CD4-positive, alpha-beta T cell treated with Interleukin-12 subunit alpha and Interleukin-12 subunit beta, for 1 hour (primary cell): ENCODE measurements around the gene TRH.

ENCODE experiments used
- DNase-seq: peaks from one replicate; pipeline ENCODE4 v3.0.0-alpha.2; 2020

The TRH gene

DNA sequence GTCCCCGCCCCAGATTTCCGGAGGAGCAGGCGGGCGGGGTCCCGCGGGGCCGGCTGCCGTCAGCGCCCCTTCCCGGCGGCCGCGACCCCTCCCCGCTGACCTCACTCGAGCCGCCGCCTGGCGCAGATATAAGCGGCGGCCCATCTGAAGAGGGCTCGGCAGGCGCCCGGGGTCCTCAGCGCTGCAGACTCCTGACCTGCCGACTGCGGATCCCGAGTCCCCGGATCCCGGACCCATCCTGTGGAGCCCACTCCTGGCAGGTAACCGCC, at the start of gene TRH:
TRH (plus strand) TSS at position 157 of the 269 bp plus-strand sequence. CDS start 1,097 bp downstream, outside the sequence.
- no peak for DNase-seq

DNA sequence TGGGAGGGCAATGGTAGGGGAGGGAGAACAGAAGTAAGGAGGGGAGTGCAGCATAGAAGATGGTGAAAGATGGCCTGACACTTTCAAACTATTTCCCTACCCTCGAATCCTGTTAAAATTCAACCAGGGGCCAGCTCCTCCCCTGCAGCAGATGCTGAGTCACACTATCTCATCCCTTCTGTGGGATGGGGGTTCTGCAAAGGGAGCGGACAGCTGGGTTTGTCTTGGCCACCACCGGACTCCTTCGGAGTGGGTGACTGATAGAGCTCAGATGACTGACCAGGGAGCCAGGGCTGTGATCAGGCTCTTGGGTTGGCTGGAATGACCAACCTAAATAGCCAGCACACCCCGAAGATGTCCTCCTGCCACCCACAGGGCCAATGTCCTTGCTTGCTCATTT, 47.4 kb upstream of the TRH start:
- DNase-seq: no peak

- no peak for DNase-seq
Measured at GRCh38 chr3:129929383-129929782, 45.1 kb upstream of the TRH start.

DNA sequence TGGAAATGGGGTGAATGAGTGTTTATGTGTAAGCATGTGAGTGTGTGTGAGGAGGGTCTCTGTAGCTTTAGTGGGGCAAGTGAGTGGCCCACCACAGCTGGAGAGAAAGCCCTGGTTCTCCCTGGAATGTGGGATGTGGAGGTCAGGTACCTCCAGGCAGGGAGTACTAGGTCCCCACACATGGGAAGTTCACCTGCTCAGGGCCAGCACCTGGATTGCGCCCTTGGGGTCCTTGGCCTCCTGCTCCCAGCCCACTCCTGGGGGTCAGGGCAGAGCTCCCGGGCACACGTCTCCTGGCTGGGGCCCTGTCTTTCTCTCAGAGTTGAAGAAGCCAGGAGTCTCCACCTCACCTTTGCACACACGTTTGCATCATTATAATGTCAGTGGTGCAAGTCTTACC, 41.0 kb upstream of the TRH start:
- DNase-seq: no peak

DNA sequence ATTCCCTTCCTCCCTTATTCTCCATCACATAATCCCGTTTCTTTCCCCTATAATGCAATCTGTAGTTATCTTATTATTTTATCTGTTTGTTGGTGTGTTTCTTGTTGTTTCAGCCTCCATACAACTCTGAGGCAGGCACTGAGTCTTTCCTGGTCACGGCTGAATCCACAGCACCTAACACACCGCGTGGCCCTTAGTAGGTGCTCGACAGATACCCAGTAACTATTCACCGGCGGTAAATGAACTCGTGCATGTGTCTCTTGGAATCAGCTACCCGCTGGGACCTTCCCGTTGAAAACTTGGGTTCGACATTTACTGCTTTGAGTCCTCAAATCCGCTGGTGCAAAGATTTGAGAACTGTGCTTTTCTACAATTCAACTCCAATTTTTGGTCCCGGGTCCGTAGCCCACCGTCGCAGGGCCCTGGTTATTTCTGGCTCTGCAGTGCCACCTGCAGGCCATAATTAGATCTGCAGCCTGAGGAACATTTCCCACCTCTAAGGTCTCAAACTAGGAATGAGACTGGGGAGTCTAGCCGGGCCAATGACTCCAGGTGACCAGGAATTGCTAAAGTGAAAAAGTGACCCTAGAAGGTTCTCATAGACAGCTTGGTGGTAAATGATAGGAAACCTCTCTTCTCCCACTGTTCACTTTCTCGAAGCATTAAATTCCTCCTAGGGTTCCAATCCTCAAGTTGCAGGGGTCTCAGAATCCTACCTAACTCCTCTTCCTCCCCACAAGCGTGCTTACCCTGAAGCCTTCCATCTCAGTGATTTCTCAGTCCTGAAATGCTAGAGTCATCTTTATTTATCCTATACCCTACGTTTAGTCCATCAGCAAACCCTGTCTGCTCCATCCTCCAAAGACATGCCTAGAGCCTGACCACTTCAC, 40.0 kb upstream of the TRH start:
- DNase-seq: peak; percentile 37

DNA sequence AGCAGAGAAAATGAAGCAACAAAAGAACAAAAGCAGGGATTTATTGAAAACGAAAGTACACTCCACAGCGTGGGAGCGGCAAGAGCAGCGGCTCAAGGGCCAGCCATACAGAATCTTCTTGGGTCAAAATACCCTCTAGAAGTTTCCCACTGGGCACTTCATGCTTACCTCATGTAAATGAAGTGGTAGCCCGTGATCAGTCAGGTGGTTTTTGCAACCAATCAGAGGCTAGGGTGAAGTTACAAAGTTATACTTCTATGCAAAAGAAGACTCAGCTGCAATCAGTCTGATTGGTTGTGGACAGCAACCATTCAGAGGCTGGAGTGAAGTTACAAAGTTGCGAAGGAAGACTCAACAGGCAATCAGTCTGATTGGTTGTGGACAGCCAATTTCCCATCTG, 37.8 kb upstream of the TRH start:
- peak; percentile 58 for DNase-seq

DNA sequence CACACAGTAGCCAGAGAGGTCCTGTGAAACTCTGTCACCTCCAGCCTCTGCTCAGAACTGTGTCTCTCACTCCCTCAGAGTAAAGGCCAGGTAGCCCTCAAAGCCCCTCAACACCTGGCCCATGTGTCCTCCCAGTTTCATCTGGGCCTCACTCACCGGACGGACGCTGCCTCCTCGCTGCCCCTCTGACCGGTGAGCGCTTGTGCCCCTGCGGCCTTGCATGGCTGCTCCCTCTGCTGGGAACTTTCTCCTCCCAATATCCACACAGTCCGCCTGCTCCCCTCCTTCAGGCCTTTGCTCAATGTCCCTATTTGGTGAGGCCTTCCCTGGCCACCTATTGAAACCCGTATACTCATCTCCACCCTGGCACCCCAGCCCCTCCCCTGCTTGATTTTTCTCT, 36.8 kb upstream of the TRH start:
- DNase-seq: no peak

DNA sequence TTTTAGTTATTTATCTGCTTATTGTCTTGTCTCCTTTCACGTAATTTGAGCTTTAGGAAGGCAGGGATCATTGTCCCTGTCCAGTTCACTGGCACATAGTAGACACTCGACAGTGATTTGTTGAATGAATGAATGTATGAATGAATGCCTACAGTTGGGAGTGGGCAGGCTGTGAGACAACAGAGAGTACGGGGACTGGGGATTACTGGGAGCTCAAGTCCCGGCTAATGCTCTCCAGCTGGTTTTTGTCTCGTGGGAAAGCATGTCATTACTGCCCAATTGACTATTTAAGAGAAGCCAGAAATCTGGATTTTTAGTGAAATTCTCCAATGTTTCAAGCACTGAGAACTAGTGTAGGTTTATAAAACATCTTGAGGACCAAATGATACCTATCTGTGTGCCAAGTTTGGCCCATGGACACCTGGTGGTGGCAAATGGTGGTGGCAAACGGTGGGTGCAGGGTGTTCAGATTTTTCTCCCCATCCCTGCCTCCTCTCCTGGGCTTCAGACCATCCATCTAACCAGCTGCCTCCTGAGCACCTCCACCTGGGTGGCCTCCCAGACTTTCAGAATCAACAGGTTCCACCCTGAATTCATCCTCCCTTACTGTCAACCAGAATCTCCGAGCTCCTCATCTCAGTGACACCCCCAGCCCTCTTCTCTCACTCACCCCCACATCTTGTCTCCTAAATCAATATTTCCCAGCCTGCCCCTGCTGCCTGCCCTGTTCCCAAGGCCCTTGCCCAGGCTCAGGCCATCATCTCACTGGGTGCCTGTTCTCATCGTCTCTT, 36.2 kb upstream of the TRH start:
- no peak for DNase-seq

GRCh38 chr3:129940086-129940485, 34.4 kb upstream of the TRH start:
- DNase-seq: no peak

DNA sequence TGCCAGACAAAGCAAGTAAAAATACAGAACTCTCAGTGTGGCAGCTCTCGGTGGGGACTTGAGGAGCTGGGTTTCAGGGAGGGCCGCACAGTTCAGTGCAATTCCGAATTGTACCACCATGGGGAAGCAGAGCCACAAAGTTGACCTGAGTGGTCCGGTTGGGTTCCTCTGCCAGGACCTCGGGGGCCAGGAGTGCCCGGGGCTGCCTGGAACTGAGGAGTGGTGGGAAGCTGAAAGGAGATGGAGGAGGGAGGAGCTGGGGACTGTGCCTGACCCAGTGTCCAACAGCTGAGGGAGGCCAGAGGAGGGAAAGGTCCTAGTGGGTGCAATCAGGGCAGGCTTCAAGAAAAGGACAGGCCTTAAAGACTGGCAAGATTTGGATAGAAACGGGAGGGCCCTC, 32.2 kb upstream of the TRH start:
- peak; percentile 30 for DNase-seq

GRCh38 chr3:129943020-129943419, 31.5 kb upstream of the TRH start:
- no peak for DNase-seq

- DNase-seq: no peak
Measured at GRCh38 chr3:129944709-129945108, 29.8 kb upstream of the TRH start.

- no peak for DNase-seq
Measured at GRCh38 chr3:129947538-129948240, 26.8 kb upstream of the TRH start.

DNA sequence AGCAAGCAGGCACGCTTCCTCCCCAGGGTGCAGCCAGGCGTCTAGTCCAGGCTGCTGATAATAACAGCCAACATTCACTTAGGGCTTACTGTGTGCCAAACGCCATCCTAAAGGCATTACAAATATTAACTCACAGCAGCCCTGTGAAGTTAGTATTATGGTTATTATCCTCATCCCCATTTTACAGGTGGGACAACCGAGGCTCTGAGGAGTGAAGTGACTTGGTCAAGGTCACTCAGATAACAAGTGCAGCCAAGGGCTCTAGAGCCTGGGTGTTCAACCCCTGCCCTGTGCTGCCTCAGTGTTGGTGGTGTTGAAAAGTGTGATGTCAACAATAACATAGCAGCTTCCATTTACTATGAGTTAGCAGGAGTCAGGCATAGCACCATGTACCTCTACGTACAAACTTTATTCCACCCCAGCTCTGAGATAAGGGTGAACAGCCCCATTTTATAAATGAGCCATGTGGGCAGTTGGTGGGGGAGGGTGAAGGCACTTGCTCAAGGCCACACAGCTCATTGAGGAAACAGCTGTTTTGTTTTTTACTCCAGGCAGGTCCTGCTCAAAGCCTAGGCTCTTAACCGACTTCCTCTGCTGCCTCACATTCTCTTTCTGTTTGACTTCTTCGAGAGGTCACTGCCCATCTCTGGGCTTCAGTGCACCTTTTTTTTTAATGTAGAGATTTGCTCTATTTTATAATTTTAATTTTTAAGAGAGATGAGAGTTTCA, 24.0 kb upstream of the TRH start:
- DNase-seq: no peak

DNA sequence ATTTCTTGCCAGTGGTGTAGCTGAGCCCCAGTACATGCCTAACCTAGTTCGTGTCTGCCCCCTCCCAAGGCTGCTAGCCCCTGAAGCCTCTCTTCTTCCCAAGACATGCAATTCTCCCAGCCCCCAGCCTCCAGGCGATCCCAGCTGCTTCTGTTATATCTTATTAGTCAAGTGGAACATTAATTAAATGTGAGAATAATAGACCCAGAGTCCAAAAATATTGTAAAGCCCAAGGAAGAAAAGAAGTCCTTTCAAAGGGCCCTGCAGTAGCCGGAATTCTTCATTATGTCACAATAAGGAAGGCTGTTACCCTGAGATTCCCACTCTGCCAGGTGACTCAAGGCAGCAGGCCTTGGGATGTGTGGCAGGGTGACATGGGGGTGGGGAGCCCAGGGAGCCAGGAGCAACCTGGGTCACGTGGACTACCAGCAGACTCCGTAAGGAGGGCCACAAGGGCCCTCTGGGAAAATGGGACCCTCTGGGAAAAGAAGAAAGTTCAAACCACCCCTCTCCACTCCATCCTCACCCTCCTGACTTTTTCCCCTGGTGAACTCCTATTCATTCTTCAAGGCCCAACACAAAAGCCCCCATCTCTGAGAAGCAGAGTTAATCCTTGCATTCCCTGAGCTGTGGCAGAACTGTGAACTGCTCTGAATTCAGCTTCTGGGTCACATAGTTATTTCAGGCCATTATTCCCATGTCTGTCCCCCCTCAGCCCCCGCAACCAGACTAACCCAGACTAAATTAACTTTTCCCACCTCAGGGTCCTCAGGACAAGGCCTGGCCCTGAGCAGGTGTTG, 21.8 kb upstream of the TRH start:
- no peak for DNase-seq

GRCh38 chr3:129953621-129954020, 20.9 kb upstream of the TRH start:
- DNase-seq: no peak

DNA sequence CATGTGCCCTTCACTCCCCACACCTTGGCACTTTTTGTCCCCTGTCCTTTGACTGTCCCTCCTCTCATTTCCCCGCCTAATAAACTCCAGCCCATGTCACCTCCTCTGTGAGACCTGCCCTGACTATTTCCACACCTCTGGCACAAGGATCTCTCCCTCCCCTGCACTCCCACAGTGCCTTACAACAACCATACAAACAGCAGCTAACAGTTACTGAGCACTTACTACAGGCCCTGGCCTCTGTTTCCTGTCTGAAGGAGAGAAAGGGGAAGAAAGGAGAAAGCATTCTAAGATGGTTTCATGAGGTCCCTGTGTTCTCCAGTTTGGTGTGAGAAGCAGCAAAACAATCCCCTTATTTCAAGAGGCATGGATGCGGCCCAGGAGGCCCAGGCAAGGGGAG, 20.0 kb upstream of the TRH start:
- DNase-seq: no peak

GRCh38 chr3:129956936-129957335, 17.6 kb upstream of the TRH start:
- no peak for DNase-seq

DNA sequence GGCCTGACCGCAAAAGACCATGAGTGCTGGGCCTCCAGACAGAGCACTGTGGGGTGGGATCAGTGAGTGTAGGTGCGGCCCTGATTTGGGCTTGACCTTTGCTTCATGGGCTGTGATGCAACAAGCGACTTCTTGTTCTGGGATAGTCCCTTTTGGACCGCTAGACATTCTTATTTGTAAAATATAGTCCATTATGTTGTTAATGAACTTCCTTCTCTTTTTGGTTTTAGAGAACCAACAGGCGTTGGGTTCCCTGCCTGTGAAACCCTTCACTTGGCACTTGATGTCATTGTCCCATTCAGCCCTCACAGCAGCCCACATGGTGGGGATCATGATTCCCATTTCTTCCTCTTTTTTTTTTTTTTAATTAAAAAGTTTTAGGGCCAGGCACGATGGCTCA, 15.8 kb upstream of the TRH start:
- no peak for DNase-seq

GRCh38 chr3:129961141-129961541, 13.4 kb upstream of the TRH start:
- DNase-seq: no peak

GRCh38 chr3:129962600-129962999, 11.9 kb upstream of the TRH start:
- DNase-seq: no peak

DNA sequence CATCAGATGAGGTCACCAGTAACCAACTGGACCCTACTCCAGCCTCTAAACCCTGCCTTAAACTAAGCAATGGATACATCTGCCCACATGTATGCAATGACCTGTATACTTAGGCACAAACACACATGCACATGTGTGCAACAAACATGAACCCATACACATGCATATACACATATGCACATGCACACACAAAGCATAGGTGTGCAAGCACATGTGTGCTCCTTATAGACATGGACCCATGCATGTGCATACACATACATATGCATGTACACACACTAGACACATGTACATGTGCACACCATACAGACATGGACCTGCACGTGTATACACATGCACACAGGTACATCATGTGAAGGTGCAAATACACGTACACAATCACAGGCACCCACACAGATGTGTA, 8.6 kb upstream of the TRH start:
- DNase-seq: no peak
